AG20443 (cell line): ENCODE results near the gene GRID2.

ENCODE experiments used
- DNase-seq: peaks from one replicate; pipeline ENCODE4 v3.0.0; 2012; ENCODE audit warnings: low spot score, mixed read lengths

The GRID2 gene

DNA sequence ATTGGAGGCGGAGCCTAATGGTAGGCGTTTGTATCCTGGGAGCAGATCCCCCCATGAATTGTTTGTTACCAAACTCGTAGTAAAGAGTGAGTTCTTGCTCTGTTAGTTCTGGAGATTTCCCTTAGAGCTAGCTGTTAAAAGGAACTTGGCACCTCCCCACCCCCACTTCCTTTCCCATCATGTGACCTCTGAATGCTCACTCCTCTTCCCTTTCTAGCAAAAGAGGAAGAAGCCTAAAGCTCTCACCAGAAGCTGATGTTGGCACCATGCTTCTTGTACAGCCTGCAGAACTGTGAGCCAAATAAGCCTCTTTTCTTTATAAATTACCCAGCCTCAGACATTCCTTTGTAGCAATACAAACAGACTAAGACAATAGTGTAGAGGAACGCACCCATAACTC, 1511.0 kb downstream of the GRID2 start:
- DNase-seq, result no peak
